Activated CD4-positive, alpha-beta T cell treated with anti-CD3 and anti-CD28 coated beads for 36 hours (primary cell): ENCODE data around the gene ADISSP. TPM values are rescaled to one million over a fixed set of nuclear protein-coding genes. Genes with fewer than 3 reads are reported as not detected.

Experiments used
- total RNA-seq, 2 experiments: library from RNA; stranded (reverse); gene quantifications; one replicate each; pipeline ENCODE4 v1.2.3, GENCODE V29; 2021

ADISSP gene
- total RNA-seq, 2 experiments from 2014 or later, result 46.5 to 57.3 TPM

Other genes with a start within 250 kb of the ADISSP start
- not detected for gene GFRA4, start 104.4 kb downstream of the ADISSP start, total RNA-seq
- gene ADAM33, start 85.7 kb downstream of the ADISSP start, total RNA-seq, result not detected
- gene SIGLEC1, start 55.2 kb downstream of the ADISSP start, total RNA-seq, result not detected
- not detected for gene HSPA12B, start 35.1 kb downstream of the ADISSP start, total RNA-seq
- under 1 TPM in 1 of 2 experiments, not detected in 1; 0.14 TPM for gene SPEF1, start 13.7 kb upstream of the ADISSP start, total RNA-seq
- gene CENPB, start 19.0 kb upstream of the ADISSP start, total RNA-seq, result 10 to 100 TPM; 46.2 to 48.3 TPM
- 10 to 100 TPM; 79.8 to 96.2 TPM for gene CDC25B, start 28.6 kb upstream of the ADISSP start, total RNA-seq
- gene AP5S1, start 52.8 kb upstream of the ADISSP start, total RNA-seq, result 10 to 100 TPM in 1 of 2 experiments, 1 to 10 TPM in 1; 9.1 to 11.3 TPM
- gene MAVS, start 79.1 kb upstream of the ADISSP start, total RNA-seq, result 10 to 100 TPM; 23.2 to 25.9 TPM
- 10 to 100 TPM; 37.2 to 50.2 TPM for gene PANK2, start 121.6 kb upstream of the ADISSP start, total RNA-seq
- gene RNF24, start 247.8 kb upstream of the ADISSP start, total RNA-seq, result 10 to 100 TPM; 11.6 to 14.8 TPM